WERI-Rb-1 (cell line): ENCODE measurements around the gene LRRC72.

Experiments
- DNase-seq: peaks from one replicate; pipeline ENCODE4 v3.0.0-alpha.2; 2020
- H3K27ac ChIP-seq: fragments of 250-450 bp; sonication (Bioruptor Pico); 2 replicates; pipeline ENCODE4 v1.5.1; 2020; ENCODE audit warnings: mild to moderate bottlenecking, moderate library complexity
- H3K27me3 ChIP-seq: fragments of 250-450 bp; sonication (Bioruptor Pico); 2 replicates; pipeline ENCODE4 v1.5.1; 2021; ENCODE audit warnings: mild to moderate bottlenecking, low read depth, moderate library complexity; ENCODE audit not compliant: insufficient read depth, severe bottlenecking
- H3K36me3 ChIP-seq: fragments of 250-450 bp; sonication (Bioruptor Pico); 2 replicates; pipeline ENCODE4 v1.5.1; 2020; ENCODE audit warnings: mild to moderate bottlenecking, moderate library complexity
- H3K4me3 ChIP-seq: 2 replicates; pipeline ENCODE4 v1.5.1; 2011; ENCODE audit warnings: low read depth, mild to moderate bottlenecking, control low read depth, low read length
- H3K9me3 ChIP-seq: fragments of 250-450 bp; sonication (Bioruptor Pico); 2 replicates; pipeline ENCODE4 v1.5.1; 2021; ENCODE audit warnings: mild to moderate bottlenecking, moderate library complexity; ENCODE audit not compliant: severe bottlenecking
- CTCF ChIP-seq: IDR thresholded peaks from 2 replicates; pipeline ENCODE4 v1.5.1; 2011; ENCODE audit warnings: low read depth, mild to moderate bottlenecking, control low read depth, inconsistent platforms, low read length

The LRRC72 gene

GRCh38 chr7:16558761-16559302 is 32.2 kb downstream of the LRRC72 start:
- H3K36me3 ChIP-seq: no peaks in the 10 kb centered on the region
- H3K4me3 ChIP-seq: no peak overlapping the region
- no peak for TF ChIP-seq CTCF
- no peak for DNase-seq
- no peaks in the 10 kb centered on the region for H3K27me3 ChIP-seq
- H3K9me3 ChIP-seq: no peaks in the 10 kb centered on the region
- H3K27ac ChIP-seq: no peak overlapping the region

GRCh38 chr7:16559497-16560179 is 33.0 kb downstream of the LRRC72 start:
- Histone ChIP-seq H3K27me3 (no peaks in the 10 kb centered on the region), H3K36me3 (no peaks in the 10 kb centered on the region), H3K4me3 (no peak overlapping the region), H3K9me3 (no peaks in the 10 kb centered on the region), H3K27ac (no peak overlapping the region)
- no peak for DNase-seq
- TF ChIP-seq CTCF: no peak

GRCh38 chr7:16561943-16562342 is 35.3 kb downstream of the LRRC72 start:
- Histone ChIP-seq H3K9me3 (no peaks in the 10 kb centered on the region), H3K4me3 (no peak overlapping the region), H3K27me3 (no peaks in the 10 kb centered on the region), H3K36me3 (no peaks in the 10 kb centered on the region), H3K27ac (no peak overlapping the region)
- DNase-seq: no peak
- TF ChIP-seq CTCF: no peak

- Histone ChIP-seq H3K9me3 (no peaks in the 10 kb centered on the region), H3K36me3 (no peaks in the 10 kb centered on the region), H3K27ac (no peak overlapping the region), H3K27me3 (no peaks in the 10 kb centered on the region), H3K4me3 (no peak overlapping the region)
- no peak for TF ChIP-seq CTCF
- DNase-seq: no peak
Observed at GRCh38 chr7:16562456-16563220, 36.0 kb downstream of the LRRC72 start.

- no peak for DNase-seq
- no peak overlapping the region for H3K4me3 ChIP-seq
Observed at GRCh38 chr7:16563281-16564022, 36.8 kb downstream of the LRRC72 start.

More at GRCh38 chr7:16563281-16564022, 36.8 kb downstream of the LRRC72 start:
- Histone ChIP-seq H3K9me3 (no peaks in the 10 kb centered on the region), H3K27ac (no peak overlapping the region), H3K36me3 (no peaks in the 10 kb centered on the region), H3K27me3 (no peaks in the 10 kb centered on the region)
- TF ChIP-seq CTCF: no peak
